MM.1S (cell line): Measurements from ENCODE around the gene TOP2A.

Source experiments
- DNase-seq: peaks from one replicate; pipeline ENCODE4 v3.0.0-alpha.2; 2015
- H2AFZ ChIP-seq: fragments of 300-600 bp; sonication (generic); 2 replicates; pipeline ENCODE4 v1.6.0; 2016; ENCODE audit warnings: antibody characterized with exemption, low read length
- H3F3A ChIP-seq: fragments of 300-600 bp; sonication (generic); 2 replicates; pipeline ENCODE4 v1.6.1; 2016; ENCODE audit warnings: mild to moderate bottlenecking, antibody characterized with exemption, low read length, moderate library complexity, mixed read lengths; ENCODE audit not compliant: insufficient read depth
- H3K27ac ChIP-seq: fragments of 300-600 bp; sonication (generic); 2 replicates; pipeline ENCODE4 v1.5.1; 2016; ENCODE audit warnings: mild to moderate bottlenecking, low read length
- H3K27me3 ChIP-seq: fragments of 300-600 bp; sonication (generic); replicated peaks from 2 replicates; pipeline ENCODE4 v1.6.0; 2016; ENCODE audit warnings: low read length; ENCODE audit not compliant: insufficient read depth
- H3K36me3 ChIP-seq: fragments of 300-600 bp; sonication (generic); replicated peaks from 2 replicates; pipeline ENCODE4 v1.6.1; 2016; ENCODE audit warnings: mild to moderate bottlenecking, low read length, mixed read lengths; ENCODE audit not compliant: insufficient read depth
- H3K4me1 ChIP-seq: fragments of 300-600 bp; sonication (generic); 2 replicates; pipeline ENCODE4 v1.6.1; 2016; ENCODE audit warnings: low read length, mixed read lengths
- H3K4me2 ChIP-seq: fragments of 300-600 bp; sonication (generic); 2 replicates; pipeline ENCODE4 v1.6.0; 2016; ENCODE audit warnings: low read depth, low read length
- H3K4me3 ChIP-seq: fragments of 300-600 bp; sonication (generic); 2 replicates; pipeline ENCODE4 v1.5.1; 2016; ENCODE audit warnings: low read length, mixed read lengths
- H3K79me2 ChIP-seq: fragments of 300-600 bp; sonication (generic); 2 replicates; pipeline ENCODE4 v1.6.1; 2016; ENCODE audit warnings: mixed run types, low read length, mixed read lengths
- H3K9ac ChIP-seq: fragments of 300-600 bp; sonication (generic); 2 replicates; pipeline ENCODE4 v1.6.1; 2016; ENCODE audit warnings: low read length, mixed read lengths
- H3K9me2 ChIP-seq: fragments of 300-600 bp; sonication (generic); replicated peaks from 2 replicates; pipeline ENCODE4 v1.6.1; 2016; ENCODE audit warnings: mild to moderate bottlenecking, low read length, mixed read lengths; ENCODE audit not compliant: insufficient read depth
- H3K9me3 ChIP-seq: fragments of 300-600 bp; sonication (generic); replicated peaks from 2 replicates; pipeline ENCODE4 v1.6.1; 2016; ENCODE audit warnings: mild to moderate bottlenecking, low read length, mixed read lengths; ENCODE audit not compliant: insufficient read depth
- H4K20me1 ChIP-seq: fragments of 300-600 bp; sonication (generic); 2 replicates; pipeline ENCODE4 v1.6.1; 2016; ENCODE audit warnings: mild to moderate bottlenecking, low read length, moderate library complexity, mixed read lengths; ENCODE audit not compliant: insufficient read depth
- CTCF ChIP-seq: fragments of 300-600 bp; sonication (generic); IDR thresholded peaks from 2 replicates; pipeline ENCODE4 v1.5.1; 2016; ENCODE audit warnings: antibody characterized with exemption, low read length, mixed read lengths
- EZH2 ChIP-seq: fragments of 300-600 bp; sonication (generic); optimal IDR thresholded peaks from 2 replicates; pipeline ENCODE3; 2017; ENCODE audit warnings: low read depth, mild to moderate bottlenecking, antibody characterized with exemption, low read length, mixed read lengths
- EZH2phosphoT487 ChIP-seq: fragments of 300-600 bp; sonication (generic); IDR thresholded peaks from 2 replicates; pipeline ENCODE4 v1.6.1; 2018; ENCODE audit warnings: antibody characterized with exemption, low read length

TOP2A gene

GRCh38 chr17:40452216-40452787 is 34.6 kb upstream of the TOP2A start:
- DNase-seq = no peak
- Histone ChIP-seq H3K9me2 (no peaks in the 10 kb centered on the region), H3K4me2 (no peak overlapping the region), H3K79me2 (no peaks in the 10 kb centered on the region), H3K4me3 (no peak overlapping the region), H2AFZ (no peak overlapping the region), H3K36me3 (no peaks in the 10 kb centered on the region), H3K9me3 (no peaks in the 10 kb centered on the region), H3K27ac (no peak overlapping the region), H4K20me1 (no peaks in the 10 kb centered on the region; the same call in 1 of the 2 replicates), H3K9ac (no peak overlapping the region), H3K27me3 (peaks cover 93% of the 10 kb centered on the region), H3K4me1 (no peaks in the 10 kb centered on the region), H3F3A (no peaks in the 10 kb centered on the region)
- TF ChIP-seq EZH2phosphoT487 (no peak), EZH2 (no peak), CTCF (no peak)

GRCh38 chr17:40451420-40451819 is 33.7 kb upstream of the TOP2A start:
- Histone ChIP-seq H3K36me3 (no peaks in the 10 kb centered on the region), H3K27me3 (peaks cover 93% of the 10 kb centered on the region), H3K4me1 (no peaks in the 10 kb centered on the region), H3K9me2 (no peaks in the 10 kb centered on the region), H3K79me2 (no peaks in the 10 kb centered on the region), H2AFZ (no peak overlapping the region), H3K27ac (no peak overlapping the region), H3F3A (no peaks in the 10 kb centered on the region), H3K9ac (no peak overlapping the region), H3K4me3 (no peak overlapping the region), H3K9me3 (no peaks in the 10 kb centered on the region), H3K4me2 (no peak overlapping the region), H4K20me1 (no peaks in the 10 kb centered on the region; the same call in 1 of the 2 replicates)
- DNase-seq = no peak
- TF ChIP-seq EZH2phosphoT487 (no peak), CTCF (no peak), EZH2 (no peak)

GRCh38 chr17:40450175-40450574 is 32.5 kb upstream of the TOP2A start:
- Histone ChIP-seq H3F3A (peaks cover 6% of the 10 kb centered on the region), H3K9me2 (no peaks in the 10 kb centered on the region), H3K27ac (no peak overlapping the region), H3K9ac (no peak overlapping the region), H3K4me1 (peaks cover 6% of the 10 kb centered on the region), H3K9me3 (no peaks in the 10 kb centered on the region), H3K79me2 (no peaks in the 10 kb centered on the region), H3K4me2 (no peak overlapping the region), H3K27me3 (peaks cover 88% of the 10 kb centered on the region), H2AFZ (no peak overlapping the region), H3K4me3 (no peak overlapping the region), H4K20me1 (peaks cover 2% of the 10 kb centered on the region; the same call in 1 of the 2 replicates), H3K36me3 (no peaks in the 10 kb centered on the region)
- TF ChIP-seq EZH2phosphoT487 (no peak), EZH2 (no peak), CTCF (peak; percentile 72)
- peak; percentile 56 for DNase-seq
